Activated B cell treated with CpG ODN at 0.5 μM for 24 hours (primary cell): ENCODE measurements around the gene SPOCK1. TPM values are rescaled to one million over a fixed set of nuclear protein-coding genes. Genes with fewer than 3 reads are reported as not detected.

ENCODE experiments used
- ATAC-seq: fragments of 200-7000 bp; cut with Tn5 transposase; one replicate; pipeline ENCODE4 v1.10.0; 2021; ENCODE audit warnings: low read depth, mild to moderate bottlenecking, moderate library complexity
- CTCF ChIA-PET: fragments of 350-600 bp; sonication (Branson Sonifier 250); formaldehyde crosslinking; loops from one replicate; lab custom pipeline; 2021; ENCODE audit warnings: antibody characterized with exemption; lab: Charles Lee
- POLR2A ChIA-PET: fragments of 350-600 bp; sonication (Branson Sonifier 250); formaldehyde crosslinking; loops from one replicate; lab custom pipeline; 2021; ENCODE audit warnings: antibody characterized with exemption; lab: Charles Lee
- DNase-seq: peaks from one replicate; pipeline ENCODE4 v3.0.0; 2022
- H3K27ac Mint-ChIP-seq: one replicate; pipeline ENCODE4 v1.8.0; 2020; ENCODE audit warnings: mixed read lengths
- H3K27me3 Mint-ChIP-seq: one replicate; pipeline ENCODE4 v1.8.0; 2021; ENCODE audit warnings: mixed read lengths
- H3K36me3 Mint-ChIP-seq: one replicate; pipeline ENCODE4 v1.8.0; 2021; ENCODE audit warnings: low read depth, mixed read lengths
- H3K4me1 Mint-ChIP-seq: one replicate; pipeline ENCODE4 v1.8.0; 2021; ENCODE audit warnings: mixed read lengths
- H3K4me3 Mint-ChIP-seq: one replicate; pipeline ENCODE4 v1.8.0; 2020; ENCODE audit warnings: mild to moderate bottlenecking, mixed read lengths
- H3K9me3 Mint-ChIP-seq: one replicate; pipeline ENCODE4 v1.8.0; 2020; ENCODE audit warnings: mixed read lengths
- intact Hi-C: fragments of 100-400 bp; cut with micrococcal nuclease; formaldehyde crosslinking; loops from one replicate; pipeline ENCODE4 v1.15.1; 2024
- total RNA-seq: library from RNA; stranded (reverse); gene quantifications from 2 replicates; pipeline ENCODE4 v1.2.3, GENCODE V29; 2022
- TF ChIP-seq, protein P1 (sequence below): fragments of 200-600 bp; IDR thresholded peaks from one replicate; pipeline ENCODE4 v1.8.0; 2022; ENCODE audit warnings: antibody characterized with exemption, mild to moderate bottlenecking

The SPOCK1 gene
- total RNA-seq, 1 donor from 2014 or later = not detected

DNA sequence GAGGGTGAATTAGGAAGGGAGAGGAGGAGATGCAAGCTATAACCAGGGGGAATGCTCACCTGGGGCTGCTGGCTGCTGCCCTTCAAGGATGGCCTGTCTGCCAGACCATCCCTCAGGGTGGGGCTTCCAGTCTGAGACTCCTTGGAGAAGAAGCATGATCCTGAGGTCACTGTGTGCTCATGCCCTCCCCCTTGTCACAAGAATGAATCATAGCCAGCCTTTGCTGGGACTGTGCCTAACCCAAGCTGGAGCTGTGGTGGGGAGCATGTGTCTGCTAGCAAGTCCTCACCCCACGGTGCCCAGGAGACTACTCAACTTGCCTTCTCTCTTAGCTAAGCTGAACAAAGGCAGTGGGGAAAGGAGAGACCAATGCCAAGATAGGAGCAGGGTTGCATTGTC, 463.6 kb downstream of the SPOCK1 start:
- ChIA-PET POLR2A (no interaction called here), CTCF (no interaction called here)
- H3K4me3 Mint-ChIP-seq = no peak overlapping the region
- H3K9me3 Mint-ChIP-seq = no peaks in the 10 kb centered on the region
- intact Hi-C loops = no loop called here
- no peaks in the 10 kb centered on the region for H3K27me3 Mint-ChIP-seq
- ATAC-seq (no peak), DNase-seq (no peak)
- H3K4me1 Mint-ChIP-seq = no peaks in the 10 kb centered on the region
- H3K27ac Mint-ChIP-seq = no peak overlapping the region
- no peaks in the 10 kb centered on the region for H3K36me3 Mint-ChIP-seq
- TF ChIP-seq, protein P1, sequence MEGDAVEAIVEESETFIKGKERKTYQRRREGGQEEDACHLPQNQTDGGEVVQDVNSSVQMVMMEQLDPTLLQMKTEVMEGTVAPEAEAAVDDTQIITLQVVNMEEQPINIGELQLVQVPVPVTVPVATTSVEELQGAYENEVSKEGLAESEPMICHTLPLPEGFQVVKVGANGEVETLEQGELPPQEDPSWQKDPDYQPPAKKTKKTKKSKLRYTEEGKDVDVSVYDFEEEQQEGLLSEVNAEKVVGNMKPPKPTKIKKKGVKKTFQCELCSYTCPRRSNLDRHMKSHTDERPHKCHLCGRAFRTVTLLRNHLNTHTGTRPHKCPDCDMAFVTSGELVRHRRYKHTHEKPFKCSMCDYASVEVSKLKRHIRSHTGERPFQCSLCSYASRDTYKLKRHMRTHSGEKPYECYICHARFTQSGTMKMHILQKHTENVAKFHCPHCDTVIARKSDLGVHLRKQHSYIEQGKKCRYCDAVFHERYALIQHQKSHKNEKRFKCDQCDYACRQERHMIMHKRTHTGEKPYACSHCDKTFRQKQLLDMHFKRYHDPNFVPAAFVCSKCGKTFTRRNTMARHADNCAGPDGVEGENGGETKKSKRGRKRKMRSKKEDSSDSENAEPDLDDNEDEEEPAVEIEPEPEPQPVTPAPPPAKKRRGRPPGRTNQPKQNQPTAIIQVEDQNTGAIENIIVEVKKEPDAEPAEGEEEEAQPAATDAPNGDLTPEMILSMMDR = no peak

DNA sequence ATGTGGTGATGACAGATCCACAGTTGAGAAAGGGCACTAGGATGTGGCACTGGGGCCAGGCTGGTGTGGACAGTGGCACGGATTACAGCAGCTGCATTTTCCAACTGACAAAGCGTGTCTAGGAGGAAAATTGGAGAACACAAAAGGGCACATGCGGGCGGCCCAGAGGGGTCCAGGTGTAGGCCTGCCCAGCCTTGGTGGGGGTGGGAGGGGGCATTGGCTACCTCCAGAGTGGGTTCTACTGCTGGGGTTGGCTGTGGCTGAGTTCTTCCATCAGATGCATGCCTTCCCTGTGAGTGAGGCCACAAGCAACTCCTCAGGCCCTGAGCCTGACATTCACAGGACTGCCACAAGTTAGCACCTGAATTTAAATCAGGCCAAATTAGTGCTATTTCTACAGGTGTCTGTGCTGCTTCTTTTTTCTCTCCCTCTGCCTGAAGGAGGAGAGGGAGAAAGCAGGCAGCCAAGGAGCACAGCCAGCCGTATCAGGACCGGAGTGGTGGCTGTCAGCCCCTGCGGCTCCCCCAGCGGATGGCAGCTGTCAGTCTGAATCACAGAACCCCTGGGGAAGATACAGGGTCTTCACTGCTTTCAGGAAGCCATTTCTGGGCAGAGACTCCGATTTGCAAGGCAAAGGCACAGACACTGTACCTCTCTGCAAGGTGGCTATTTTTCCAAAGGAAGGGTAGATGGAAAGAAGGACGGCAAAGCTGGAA, 464.2 kb downstream of the SPOCK1 start:
- ChIA-PET CTCF (no interaction called here), POLR2A (no interaction called here)
- intact Hi-C loops = no loop called here
- no peaks in the 10 kb centered on the region for H3K9me3 Mint-ChIP-seq
- H3K4me1 Mint-ChIP-seq = no peaks in the 10 kb centered on the region
- H3K27me3 Mint-ChIP-seq = no peaks in the 10 kb centered on the region
- TF ChIP-seq, protein P1 = no peak
- no peak overlapping the region for H3K4me3 Mint-ChIP-seq
- H3K27ac Mint-ChIP-seq = no peak overlapping the region
- DNase-seq = no peak
- ATAC-seq = no peak
- H3K36me3 Mint-ChIP-seq = no peaks in the 10 kb centered on the region

DNA sequence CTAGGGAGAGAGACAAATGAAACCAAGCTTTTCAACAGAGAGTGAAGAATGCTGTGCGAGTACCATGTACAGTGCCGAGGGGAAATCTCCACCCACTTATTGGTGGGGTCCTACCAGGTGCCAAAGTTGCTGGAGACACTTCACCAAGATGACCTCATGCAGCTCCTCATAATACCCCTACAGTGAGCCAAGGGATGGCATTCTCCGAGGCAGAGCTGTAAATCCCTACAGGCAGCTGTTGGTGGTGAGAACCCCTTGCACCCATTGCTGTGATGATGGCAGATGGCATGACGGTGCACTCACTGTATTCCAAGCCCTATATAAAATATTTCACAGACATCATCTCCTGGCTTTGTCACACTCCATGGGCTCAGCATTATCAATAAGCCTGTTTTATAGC, 464.9 kb downstream of the SPOCK1 start:
- no peaks in the 10 kb centered on the region for H3K27me3 Mint-ChIP-seq
- H3K36me3 Mint-ChIP-seq = no peaks in the 10 kb centered on the region
- H3K4me3 Mint-ChIP-seq = no peak overlapping the region
- ChIA-PET POLR2A (no interaction called here), CTCF (no interaction called here)
- H3K27ac Mint-ChIP-seq = no peak overlapping the region
- intact Hi-C loops = no loop called here
- TF ChIP-seq, protein P1 = no peak
- H3K4me1 Mint-ChIP-seq = no peaks in the 10 kb centered on the region
- DNase-seq (no peak), ATAC-seq (no peak)
- H3K9me3 Mint-ChIP-seq = no peaks in the 10 kb centered on the region

DNA sequence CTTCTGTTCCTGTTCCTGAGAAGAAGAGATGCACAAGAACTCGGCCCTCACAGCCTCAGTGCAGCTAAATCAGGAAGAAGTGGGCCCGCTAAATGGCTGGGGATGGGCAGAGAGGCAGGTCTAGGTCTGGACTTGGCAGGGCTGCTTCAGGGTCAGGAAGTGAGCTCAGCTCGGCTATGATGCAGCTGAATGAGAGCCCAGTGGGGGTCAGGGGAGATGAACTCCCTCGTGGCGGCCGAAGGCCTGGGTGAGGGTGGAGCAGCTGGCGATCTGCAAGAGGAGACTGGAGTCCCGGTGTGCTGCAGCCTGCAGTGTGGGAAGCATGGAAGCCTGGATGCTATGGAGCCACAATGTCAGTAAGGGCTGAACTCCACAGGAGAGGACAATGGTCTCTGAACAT, 466.2 kb downstream of the SPOCK1 start:
- Mint-ChIP-seq H3K4me1 (no peaks in the 10 kb centered on the region), H3K27me3 (no peaks in the 10 kb centered on the region), H3K36me3 (no peaks in the 10 kb centered on the region), H3K4me3 (no peak overlapping the region), H3K9me3 (no peaks in the 10 kb centered on the region), H3K27ac (no peak overlapping the region)
- no peak for DNase-seq
- ATAC-seq = no peak
- intact Hi-C loops = no loop called here
- ChIA-PET POLR2A (no interaction called here), CTCF (no interaction called here)
- TF ChIP-seq, protein P1 = no peak

DNA sequence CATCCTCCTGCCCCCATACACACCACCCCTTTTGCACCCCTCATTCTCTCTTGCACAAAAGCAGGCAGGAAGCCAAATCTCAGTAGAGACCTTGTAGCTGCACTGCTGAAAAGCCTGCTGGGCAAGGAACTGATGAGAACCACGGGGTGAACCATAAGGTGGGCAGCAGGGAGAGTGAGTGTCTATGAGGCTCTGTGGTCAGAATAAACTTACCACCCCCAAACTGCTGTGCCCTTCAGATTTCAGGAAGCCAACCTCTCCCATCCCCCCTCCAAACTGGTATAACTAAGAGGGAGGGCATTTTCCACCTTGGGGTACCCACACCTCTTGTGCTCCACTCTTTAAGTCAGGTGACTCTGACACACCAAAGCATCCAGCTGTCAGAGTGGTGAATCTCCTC, 471.4 kb downstream of the SPOCK1 start:
- no peak overlapping the region for H3K27ac Mint-ChIP-seq
- DNase-seq = no peak
- no peaks in the 10 kb centered on the region for H3K27me3 Mint-ChIP-seq

More for the DNA sequence above, 471.4 kb downstream of the SPOCK1 start:
- CTCF ChIA-PET = no interaction called here
- POLR2A ChIA-PET = no interaction called here
- Mint-ChIP-seq H3K9me3 (no peaks in the 10 kb centered on the region), H3K36me3 (no peaks in the 10 kb centered on the region), H3K4me3 (no peak overlapping the region), H3K4me1 (no peaks in the 10 kb centered on the region)
- intact Hi-C loops = no loop called here
- no peak for ATAC-seq
- TF ChIP-seq, protein P1 = no peak
